ENCODE data around the gene SORCS2. TPM values are rescaled to one million over a fixed set of nuclear protein-coding genes. Genes with fewer than 3 reads are reported as not detected.

Gene SORCS2
- total RNA-seq, 1 experiment from 2014 or later = 4.1 TPM

DNA sequence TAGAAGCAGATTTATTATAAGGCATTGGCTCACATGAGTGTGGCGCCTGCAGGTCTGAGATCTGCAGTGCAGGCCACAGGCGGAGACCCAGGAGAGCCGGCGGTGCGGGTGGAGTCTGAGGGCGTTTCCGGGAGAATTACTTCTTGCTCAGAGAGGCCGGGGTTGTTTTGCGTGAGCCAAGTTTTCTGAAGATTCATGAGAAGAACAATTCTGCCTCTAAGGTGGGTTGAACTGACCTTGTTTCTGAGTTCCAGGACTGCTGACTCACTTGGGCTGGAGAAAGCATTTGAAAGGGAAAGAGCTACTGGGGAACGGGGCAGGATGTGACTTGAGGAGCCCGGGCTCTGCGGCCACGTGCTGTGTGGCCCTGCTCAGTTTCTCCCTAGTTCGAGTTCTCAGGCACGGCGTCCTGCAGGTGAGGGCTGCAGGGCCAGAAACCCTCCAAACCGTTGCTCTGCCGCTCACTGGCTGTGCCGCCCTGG, 36.7 kb upstream of the SORCS2 start:
- Histone ChIP-seq H3K27ac (ENCODE audit: low read length) (no peak overlapping the region), H4K20me1 (ENCODE audit: low read length) (no peaks in the 10 kb centered on the region), H3K4me2 (ENCODE audit: low read length) (no peak overlapping the region), H3F3A (ENCODE audit: low read length, unreplicated experiment) (no peaks in the 10 kb centered on the region), H3K9me2 (replicated peaks; ENCODE audit: low read length) (no peaks in the 10 kb centered on the region), H3K79me2 (ENCODE audit: low read length) (no peaks in the 10 kb centered on the region), H3K27me3 (ENCODE audit: low read length) (no peaks in the 10 kb centered on the region), H3K4me1 (ENCODE audit: insufficient read depth, low read length) (no peaks in the 10 kb centered on the region), H3K36me3 (ENCODE audit: low read depth, low read length) (no peaks in the 10 kb centered on the region), H3K4me3 (ENCODE audit: low read length) (no peak overlapping the region), H3K9ac (ENCODE audit: low read length) (no peak overlapping the region), H2AFZ (ENCODE audit: low read length) (no peak overlapping the region), H3K9me3 (ENCODE audit: low read length) (no peaks in the 10 kb centered on the region)
- no TSS peak for BruUV-seq (replicated peaks)
- POLR2A ChIA-PET (ENCODE audit: unreplicated experiment) = no interaction called here
- no peak for TF ChIP-seq EZH2 (IDR thresholded peaks at IDR 0.05; ENCODE audit: low read length, unreplicated experiment)
- no peak for TF ChIP-seq EZH2phosphoT487 (IDR thresholded peaks at IDR 0.05; ENCODE audit: borderline replicate concordance, low read length)
- no peak for TF ChIP-seq CTCF (conservative IDR thresholded peaks at IDR 0.05; ENCODE audit: low read depth, low read length)
- CTCF ChIA-PET = no interaction called here
- ATAC-seq (no peak), DNase-seq (no peak)
- intact Hi-C loops (cut with micrococcal nuclease) = no loop called here

GRCh38 chr4:7156328-7156727, 36.0 kb upstream of the SORCS2 start:
- intact Hi-C loops (cut with micrococcal nuclease) = no loop called here
- ATAC-seq = no peak

More at GRCh38 chr4:7156328-7156727, 36.0 kb upstream of the SORCS2 start:
- no peaks in the 10 kb centered on the region for H3K36me3 ChIP-seq (ENCODE audit: low read depth, low read length)
- no peak for TF ChIP-seq CTCF (conservative IDR thresholded peaks at IDR 0.05; ENCODE audit: low read depth, low read length)
- TF ChIP-seq EZH2phosphoT487 (IDR thresholded peaks at IDR 0.05; ENCODE audit: borderline replicate concordance, low read length) = no peak
- TF ChIP-seq EZH2 (IDR thresholded peaks at IDR 0.05; ENCODE audit: low read length, unreplicated experiment) = no peak
- H3K9me3 ChIP-seq (ENCODE audit: low read length) = no peaks in the 10 kb centered on the region
- POLR2A ChIA-PET (ENCODE audit: unreplicated experiment) = interaction anchor here (0.7 kb wide), 1 partner anchor 50 kb away, joined by 3 read pairs; no protein-coding TSS in a partner anchor
- H4K20me1 ChIP-seq (ENCODE audit: low read length) = no peaks in the 10 kb centered on the region
- H3K4me3 ChIP-seq (ENCODE audit: low read length) = no peak overlapping the region
- no peaks in the 10 kb centered on the region for H3K27me3 ChIP-seq (ENCODE audit: low read length)
- H3F3A ChIP-seq (ENCODE audit: low read length, unreplicated experiment) = no peaks in the 10 kb centered on the region
- no peak for DNase-seq
- H3K9ac ChIP-seq (ENCODE audit: low read length) = no peak overlapping the region
- H3K9me2 ChIP-seq (replicated peaks; ENCODE audit: low read length) = no peaks in the 10 kb centered on the region
- no peaks in the 10 kb centered on the region for H3K4me1 ChIP-seq (ENCODE audit: insufficient read depth, low read length)
- CTCF ChIA-PET = interaction anchor here (0.9 kb wide), 1 partner anchor 11 kb away, joined by 5 read pairs; no protein-coding TSS in a partner anchor
- no peak overlapping the region for H2AFZ ChIP-seq (ENCODE audit: low read length)
- no TSS peak for BruUV-seq (replicated peaks)
- H3K27ac ChIP-seq (ENCODE audit: low read length) = no peak overlapping the region
- no peak overlapping the region for H3K4me2 ChIP-seq (ENCODE audit: low read length)
- no peaks in the 10 kb centered on the region for H3K79me2 ChIP-seq (ENCODE audit: low read length)

Measured in PC-3 (cell line).